ENCODE data around the gene PRDM15. TPM values are rescaled to one million over a fixed set of nuclear protein-coding genes. Genes with fewer than 3 reads are reported as not detected.

The PRDM15 gene
- polyA plus RNA-seq, 1 experiment = 7.6 TPM

GRCh38 chr21:41846536-41846935 lies 32.6 kb downstream of the PRDM15 start:
- ChIA-PET CTCF (interaction anchor here (0.7 to 1.8 kb wide), 2 partner anchors 13 to 85 kb away, joined by 3 to 4 read pairs; no protein-coding TSS in a partner anchor), POLR2A (no interaction called here)
- Histone ChIP-seq H3K4me3 (ENCODE audit: low read depth, low read length) (no peak overlapping the region), H3K36me3 (ENCODE audit: control insufficient read depth, insufficient read depth, low read length) (peaks cover 1% of the 10 kb centered on the region; the same call in 1 of the 2 replicates), H3K27me3 (ENCODE audit: control insufficient read depth, insufficient read depth, low read length) (no peaks in the 10 kb centered on the region)
- no peak for DNase-seq (ENCODE audit: low read depth)
- no peak for TF ChIP-seq CTCF (IDR thresholded peaks at IDR 0.05; ENCODE audit: insufficient read depth, low read depth, low read length)

- Histone ChIP-seq H3K4me3 (ENCODE audit: low read depth, low read length) (no peak overlapping the region), H3K36me3 (ENCODE audit: control insufficient read depth, insufficient read depth, low read length) (peaks cover 1% of the 10 kb centered on the region; the same call in 1 of the 2 replicates), H3K27me3 (ENCODE audit: control insufficient read depth, insufficient read depth, low read length) (no peaks in the 10 kb centered on the region)
- no peak for DNase-seq (ENCODE audit: low read depth)
- ChIA-PET POLR2A (no interaction called here), CTCF (interaction anchor here (1.8 kb wide), 1 partner anchor 13 kb away, joined by 4 read pairs; no protein-coding TSS in a partner anchor)
- TF ChIP-seq CTCF (IDR thresholded peaks at IDR 0.05; ENCODE audit: insufficient read depth, low read depth, low read length) = no peak
Observed at GRCh38 chr21:41846033-41846317, 33.2 kb downstream of the PRDM15 start.

- no peaks in the 10 kb centered on the region for H3K27me3 ChIP-seq (ENCODE audit: control insufficient read depth, insufficient read depth, low read length)
- peaks cover 1% of the 10 kb centered on the region; the same call in 1 of the 2 replicates for H3K36me3 ChIP-seq (ENCODE audit: control insufficient read depth, insufficient read depth, low read length)
- H3K4me3 ChIP-seq (ENCODE audit: low read depth, low read length) = no peak overlapping the region
- ChIA-PET POLR2A (no interaction called here), CTCF (interaction anchor here (1.8 kb wide), 1 partner anchor 14 kb away, joined by 4 read pairs; no protein-coding TSS in a partner anchor)
- no peak for TF ChIP-seq CTCF (IDR thresholded peaks at IDR 0.05; ENCODE audit: insufficient read depth, low read depth, low read length)
- DNase-seq (ENCODE audit: low read depth) = no peak
Observed at GRCh38 chr21:41845310-41846032, 33.7 kb downstream of the PRDM15 start.

- H3K36me3 ChIP-seq (ENCODE audit: control insufficient read depth, insufficient read depth, low read length) = peaks cover 5% of the 10 kb centered on the region
- POLR2A ChIA-PET = no interaction called here
- no peak for TF ChIP-seq CTCF (IDR thresholded peaks at IDR 0.05; ENCODE audit: insufficient read depth, low read depth, low read length)
- H3K27me3 ChIP-seq (ENCODE audit: control insufficient read depth, insufficient read depth, low read length) = no peaks in the 10 kb centered on the region
- DNase-seq (ENCODE audit: low read depth) = no peak
- CTCF ChIA-PET = interaction anchor here (0.7 to 1.2 kb wide), 3 partner anchors 27 to 442 kb away, joined by 3 read pairs; no protein-coding TSS in a partner anchor
- H3K4me3 ChIP-seq (ENCODE audit: low read depth, low read length) = no peak overlapping the region
Observed at GRCh38 chr21:41843584-41843983, 35.6 kb downstream of the PRDM15 start.

GRCh38 chr21:41840880-41841279 lies 38.3 kb downstream of the PRDM15 start:
- POLR2A ChIA-PET = no interaction called here
- DNase-seq (ENCODE audit: low read depth) = no peak
- CTCF ChIA-PET = no interaction called here

More at GRCh38 chr21:41840880-41841279, 38.3 kb downstream of the PRDM15 start:
- Histone ChIP-seq H3K4me3 (ENCODE audit: low read depth, low read length) (no peak overlapping the region), H3K27me3 (ENCODE audit: control insufficient read depth, insufficient read depth, low read length) (no peaks in the 10 kb centered on the region), H3K36me3 (ENCODE audit: control insufficient read depth, insufficient read depth, low read length) (peaks cover 8% of the 10 kb centered on the region)
- no peak for TF ChIP-seq CTCF (IDR thresholded peaks at IDR 0.05; ENCODE audit: insufficient read depth, low read depth, low read length)
